C4-2B (cell line): Measurements from ENCODE around the gene PRKG1.

Source experiments
- ZFX ChIP-seq: fragments of 450-650 bp; IDR thresholded peaks from 2 replicates; pipeline ENCODE4 v1.6.1; 2017
- TF ChIP-seq, protein P1 (sequence below): fragments of 450-650 bp; conservative IDR thresholded peaks from 2 replicates; pipeline ENCODE4 v1.5.1; 2017; ENCODE audit warnings: mild to moderate bottlenecking

DNA sequence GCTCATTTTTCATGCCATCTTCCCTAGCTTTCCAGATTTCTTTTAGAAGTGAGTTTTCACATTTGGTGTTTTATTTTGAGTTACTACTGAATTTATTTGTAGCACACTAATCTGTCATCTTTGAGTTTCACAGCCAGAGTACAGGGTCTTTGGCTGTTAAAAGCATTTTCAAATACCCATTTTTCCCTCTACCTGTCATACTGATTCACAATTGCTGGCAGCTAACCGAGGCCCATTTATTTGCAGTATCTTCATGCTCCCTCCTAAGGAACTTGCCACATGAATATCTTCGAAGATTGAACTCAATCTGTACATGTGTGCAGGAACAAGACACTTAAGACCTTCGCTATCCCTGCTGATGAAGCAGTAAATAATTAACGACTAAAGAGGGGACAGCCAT is 1194.9 kb downstream of the PRKG1 start:
- TF ChIP-seq, protein P1, sequence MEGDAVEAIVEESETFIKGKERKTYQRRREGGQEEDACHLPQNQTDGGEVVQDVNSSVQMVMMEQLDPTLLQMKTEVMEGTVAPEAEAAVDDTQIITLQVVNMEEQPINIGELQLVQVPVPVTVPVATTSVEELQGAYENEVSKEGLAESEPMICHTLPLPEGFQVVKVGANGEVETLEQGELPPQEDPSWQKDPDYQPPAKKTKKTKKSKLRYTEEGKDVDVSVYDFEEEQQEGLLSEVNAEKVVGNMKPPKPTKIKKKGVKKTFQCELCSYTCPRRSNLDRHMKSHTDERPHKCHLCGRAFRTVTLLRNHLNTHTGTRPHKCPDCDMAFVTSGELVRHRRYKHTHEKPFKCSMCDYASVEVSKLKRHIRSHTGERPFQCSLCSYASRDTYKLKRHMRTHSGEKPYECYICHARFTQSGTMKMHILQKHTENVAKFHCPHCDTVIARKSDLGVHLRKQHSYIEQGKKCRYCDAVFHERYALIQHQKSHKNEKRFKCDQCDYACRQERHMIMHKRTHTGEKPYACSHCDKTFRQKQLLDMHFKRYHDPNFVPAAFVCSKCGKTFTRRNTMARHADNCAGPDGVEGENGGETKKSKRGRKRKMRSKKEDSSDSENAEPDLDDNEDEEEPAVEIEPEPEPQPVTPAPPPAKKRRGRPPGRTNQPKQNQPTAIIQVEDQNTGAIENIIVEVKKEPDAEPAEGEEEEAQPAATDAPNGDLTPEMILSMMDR, result no peak
- TF ChIP-seq ZFX, result no peak
